PC-3 (cell line): ENCODE measurements around the gene SNTG2.

Experiments used
- CTCF ChIP-seq: fragments of 300-600 bp; sonication (generic); conservative IDR thresholded peaks from 2 replicates; pipeline ENCODE4 v1.5.1; 2017; ENCODE audit warnings: antibody characterized with exemption, low read depth, mild to moderate bottlenecking, low read length
- EZH2 ChIP-seq: fragments of 300-600 bp; sonication (generic); IDR thresholded peaks from one replicate; pipeline ENCODE4 v1.6.1; 2017; ENCODE audit warnings: antibody characterized with exemption, mild to moderate bottlenecking, low read length; ENCODE audit not compliant: unreplicated experiment

GRCh38 chr2:1324884-1325283, 374.2 kb downstream of the SNTG2 start:
- no peak for TF ChIP-seq CTCF
- TF ChIP-seq EZH2 = no peak
